ENCODE data around the gene IFT172.
"Not testable (repeated sequence)": the region's sequence is repeated elsewhere in the genome, so short reads cannot be mapped to it uniquely, and the experiment has no call there.

The IFT172 gene
- long read RNA-seq, full-length matches to known transcripts = 11 of 33 reads
- long read RNA-seq, partial matches to known transcripts = 6 of 33 reads
- long read RNA-seq, other reads (novel, unspliced or antisense) = 16 of 33 reads

- Histone ChIP-seq H3K27me3 (ENCODE audit: insufficient read depth, poor library complexity, severe bottlenecking) (peaks cover 8% of the 10 kb centered on the region), H3K4me3 (replicated peaks; ENCODE audit: insufficient read depth, low read length) (peak within 1 kb of the TSS; percentile 87), H3K27ac (replicated peaks) (peak within 1 kb of the TSS; percentile 64)
- DNase-seq (ENCODE audit: low read depth in 1 of 2, low spot score in 1 of 2) = peak; percentile 100
- TF ChIP-seq GABPA (IDR thresholded peaks at IDR 0.05; ENCODE audit: low read depth) = no peak
- peak; percentile 78 for TF ChIP-seq POLR2AphosphoS5 (IDR thresholded peaks at IDR 0.05; ENCODE audit: low read depth)
These were observed at the start of gene IFT172 for GRCh38 chr2:27489498-27490397. Gene IFT172 (minus strand): TSS chr2:27489743. CDS start chr2:27489653, 90 bp downstream.

- H3K4me3 ChIP-seq (replicated peaks; ENCODE audit: insufficient read depth, low read length); H3K27me3 ChIP-seq (ENCODE audit: insufficient read depth, poor library complexity, severe bottlenecking); DNase-seq (ENCODE audit: low read depth in 1 of 2, low spot score in 1 of 2); H3K27ac ChIP-seq (replicated peaks): not testable (repeated sequence)
These were observed 49.4 kb upstream of the IFT172 start for GRCh38 chr2:27538839-27539450.

GRCh38 chr2:27537287-27537686 is 47.7 kb upstream of the IFT172 start:
- TF ChIP-seq SPI1 (IDR thresholded peaks at IDR 0.05; ENCODE audit: borderline replicate concordance, low read depth) (no peak), CTCF (IDR thresholded peaks at IDR 0.05; ENCODE audit: insufficient read depth, low read length) (no peak), GABPA (IDR thresholded peaks at IDR 0.05; ENCODE audit: low read depth) (no peak), POLR2AphosphoS5 (IDR thresholded peaks at IDR 0.05; ENCODE audit: low read depth) (no peak), REST (IDR thresholded peaks at IDR 0.05; ENCODE audit: insufficient replicate concordance, low read depth) (no peak)
- Histone ChIP-seq H3K27ac (replicated peaks) (no peak overlapping the region), H3K27me3 (ENCODE audit: insufficient read depth, poor library complexity, severe bottlenecking) (no peaks in the 10 kb centered on the region), H3K4me3 (replicated peaks; ENCODE audit: insufficient read depth, low read length) (no peak overlapping the region)
- DNase-seq (ENCODE audit: low read depth in 1 of 2, low spot score in 1 of 2) = no peak

GRCh38 chr2:27531983-27532382 is 42.4 kb upstream of the IFT172 start:
- TF ChIP-seq SPI1 (IDR thresholded peaks at IDR 0.05; ENCODE audit: borderline replicate concordance, low read depth) = no peak
- no peak for TF ChIP-seq POLR2AphosphoS5 (IDR thresholded peaks at IDR 0.05; ENCODE audit: low read depth)
- TF ChIP-seq CTCF (IDR thresholded peaks at IDR 0.05; ENCODE audit: insufficient read depth, low read length) = no peak
- no peak for TF ChIP-seq REST (IDR thresholded peaks at IDR 0.05; ENCODE audit: insufficient replicate concordance, low read depth)
- TF ChIP-seq GABPA (IDR thresholded peaks at IDR 0.05; ENCODE audit: low read depth) = no peak
- H3K27ac ChIP-seq (replicated peaks) = no peak overlapping the region
- H3K27me3 ChIP-seq (ENCODE audit: insufficient read depth, poor library complexity, severe bottlenecking) = no peaks in the 10 kb centered on the region
- no peak for DNase-seq (ENCODE audit: low read depth in 1 of 2, low spot score in 1 of 2)
- no peak overlapping the region for H3K4me3 ChIP-seq (replicated peaks; ENCODE audit: insufficient read depth, low read length)
